H1 (cell line): ENCODE results near the gene CTDNEP1. TPM values are rescaled to one million over a fixed set of nuclear protein-coding genes. Genes with fewer than 3 reads are reported as not detected.

Source experiments
- CTCF ChIA-PET: fragments of 300-600 bp; sonication (Branson Sonifier 250); formaldehyde crosslinking; loops from one replicate; lab custom pipeline; 2021; ENCODE audit not compliant: partially characterized antibody; lab: Charles Lee
- POLR2A ChIA-PET: fragments of 300-600 bp; sonication (Branson Sonifier 250); formaldehyde crosslinking; loops from one replicate; lab custom pipeline; 2021; ENCODE audit warnings: inconsistent platforms; ENCODE audit not compliant: partially characterized antibody; lab: Charles Lee
- DNase-seq, 2 experiments: peaks; one replicate each; pipeline versions ENCODE4 v3.0.0 to v3.0.0-alpha.2; 2010 to 2022; ENCODE audit warnings: low spot score in 2 of 2, low read depth in 1 of 2, mixed read lengths in 1 of 2
- FAIRE-seq: peaks from 2 replicates; lab custom pipeline; 2011; peaks lifted over from hg19 to GRCh38; lab: Jason Lieb, UNC
- H2AFZ ChIP-seq: 2 replicates; pipeline ENCODE4 v1.8.1; 2012; ENCODE audit warnings: low read length, inconsistent platforms
- H2AK5ac ChIP-seq: 2 replicates; pipeline ENCODE4 v1.6.1; 2013; ENCODE audit warnings: low read depth, low read length
- H2BK120ac ChIP-seq: replicated peaks from 2 replicates; pipeline ENCODE3; 2013; ENCODE audit warnings: low read depth, low read length, inconsistent platforms
- H2BK12ac ChIP-seq: 2 replicates; pipeline ENCODE4 v1.6.1; 2013; ENCODE audit warnings: low read depth, low read length
- H2BK15ac ChIP-seq: 2 replicates; pipeline ENCODE4 v1.6.1; 2013; ENCODE audit warnings: low read length
- H2BK20ac ChIP-seq: 2 replicates; pipeline ENCODE4 v1.6.1; 2013; ENCODE audit warnings: low read length
- H2BK5ac ChIP-seq: 2 replicates; pipeline ENCODE4 v1.6.1; 2013; ENCODE audit warnings: low read depth, low read length
- H3K14ac ChIP-seq: 2 replicates; pipeline ENCODE4 v1.6.1; 2013; ENCODE audit warnings: inconsistent platforms; ENCODE audit not compliant: insufficient read length
- H3K18ac ChIP-seq: 2 replicates; pipeline ENCODE4 v1.6.1; 2013; ENCODE audit warnings: low read length; ENCODE audit errors: extremely low read depth
- H3K23ac ChIP-seq: 2 replicates; pipeline ENCODE4 v1.6.1; 2013; ENCODE audit warnings: inconsistent platforms; ENCODE audit not compliant: insufficient read length
- H3K23me2 ChIP-seq: 2 replicates; pipeline ENCODE4 v1.6.1; 2013; ENCODE audit warnings: low read depth, low read length
- H3K27ac ChIP-seq: 2 replicates; pipeline ENCODE4 v1.6.1; 2011; ENCODE audit warnings: low read depth, low read length, inconsistent platforms
- H3K27me3 ChIP-seq, 4 experiments: replicated peaks in 1 of 4; 1 replicate in 1 of 4; 2 replicates in 3 of 4; pipeline versions ENCODE4 v1.6.1 to v1.8.1; 2011 to 2013; ENCODE audit warnings: low read length in 3 of 4, mild to moderate bottlenecking in 3 of 4, inconsistent platforms in 2 of 4, mixed read lengths in 2 of 4, moderate library complexity in 1 of 4; ENCODE audit not compliant: control insufficient read depth in 3 of 4, insufficient read depth in 3 of 4; ENCODE audit errors: extremely low read depth in 1 of 4
- H3K36me3 ChIP-seq, 4 experiments: 2 replicates each; pipeline versions ENCODE4 v1.6.1 to v1.8.1; 2011 to 2013; ENCODE audit warnings: mild to moderate bottlenecking in 4 of 4, low read length in 3 of 4, moderate library complexity in 2 of 4, control low read depth in 1 of 4, inconsistent platforms in 1 of 4; ENCODE audit not compliant: insufficient read depth in 4 of 4, control insufficient read depth in 2 of 4
- H3K4ac ChIP-seq: replicated peaks from 2 replicates; pipeline ENCODE3; 2013; ENCODE audit warnings: low read length, low read depth, mixed read lengths, inconsistent platforms; ENCODE audit not compliant: insufficient read length
- H3K4me1 ChIP-seq, 4 experiments: replicated peaks in 1 of 4; 1 replicate in 1 of 4; 2 replicates in 3 of 4; pipeline versions ENCODE4 v1.6.1 to v1.8.1; 2011 to 2013; ENCODE audit warnings: low read length in 3 of 4, inconsistent platforms in 2 of 4, mixed read lengths in 1 of 4; ENCODE audit not compliant: insufficient read depth in 4 of 4, control insufficient read depth in 3 of 4
- H3K4me2 ChIP-seq, 2 experiments: 2 replicates each; pipeline versions ENCODE4 v1.6.1 to v1.8.1; 2011 to 2013; ENCODE audit warnings: low read depth in 2 of 2, low read length in 2 of 2, control low read depth in 1 of 2, inconsistent platforms in 1 of 2, mild to moderate bottlenecking in 1 of 2; ENCODE audit not compliant: insufficient read depth in 1 of 2
- H3K4me3 ChIP-seq, 4 experiments: fragments of 200-600, 300-600 bp in 1 of 4; sonication (generic), shearing (Covaris generic), sonication (Bioruptor Twin) in 1 of 4; 2 replicates each; pipeline versions ENCODE4 v1.5.1 to v1.8.1; 2011 to 2016; ENCODE audit warnings: low read length in 4 of 4, low read depth in 3 of 4, control low read depth in 2 of 4, inconsistent platforms in 2 of 4, mild to moderate bottlenecking in 2 of 4, mixed read lengths in 1 of 4, moderate library complexity in 1 of 4; ENCODE audit not compliant: insufficient read depth in 2 of 4; ENCODE audit errors: extremely low read depth in 1 of 4
- H3K56ac ChIP-seq: replicated peaks from 2 replicates; pipeline ENCODE3; 2013; ENCODE audit warnings: low read depth, mild to moderate bottlenecking, mixed read lengths, low read length, inconsistent platforms; ENCODE audit not compliant: insufficient read length
- H3K79me1 ChIP-seq: 2 replicates; pipeline ENCODE4 v1.6.1; 2013; ENCODE audit warnings: low read depth, low read length, control low read depth
- H3K79me2 ChIP-seq, 2 experiments: 2 replicates each; pipeline versions ENCODE4 v1.6.1 to v1.8.1; 2012 to 2013; ENCODE audit warnings: low read length in 2 of 2, mild to moderate bottlenecking in 2 of 2, inconsistent platforms in 1 of 2; ENCODE audit not compliant: insufficient read depth in 2 of 2, control insufficient read depth in 1 of 2
- H3K9ac ChIP-seq, 4 experiments: replicated peaks in 1 of 4; 1 replicate in 1 of 4; 2 replicates in 3 of 4; pipeline versions ENCODE4 v1.6.1 to v1.8.1; 2011 to 2013; ENCODE audit warnings: low read depth in 3 of 4, low read length in 3 of 4, control low read depth in 2 of 4, mild to moderate bottlenecking in 2 of 4, moderate library complexity in 2 of 4, inconsistent platforms in 1 of 4; ENCODE audit errors: extremely low read depth in 1 of 4
- H3K9me3 ChIP-seq, 2 experiments: 2 replicates each; pipeline versions ENCODE4 v1.6.1 to v1.8.1; 2012 to 2013; ENCODE audit warnings: mild to moderate bottlenecking in 2 of 2, moderate library complexity in 2 of 2, control low read depth in 1 of 2, inconsistent platforms in 1 of 2, low read depth in 1 of 2, low read length in 1 of 2, mixed read lengths in 1 of 2; ENCODE audit not compliant: insufficient read depth in 2 of 2
- H4K20me1 ChIP-seq, 2 experiments: replicated peaks in 1 of 2; 2 replicates each; pipeline versions ENCODE3 to v1.8.1; 2011 to 2013; ENCODE audit warnings: inconsistent platforms in 2 of 2, low read length in 2 of 2, mild to moderate bottlenecking in 1 of 2; ENCODE audit not compliant: insufficient read depth in 2 of 2, control insufficient read depth in 1 of 2
- H4K5ac ChIP-seq: 2 replicates; pipeline ENCODE4 v1.6.1; 2013; ENCODE audit warnings: low read length, low read depth, mixed read lengths, inconsistent platforms; ENCODE audit not compliant: insufficient read length
- H4K8ac ChIP-seq: 2 replicates; pipeline ENCODE4 v1.8.0; 2013; ENCODE audit warnings: mild to moderate bottlenecking, moderate library complexity, low read length, inconsistent platforms; ENCODE audit not compliant: insufficient read depth; ENCODE audit errors: extremely low read depth
- H4K91ac ChIP-seq: replicated peaks from 2 replicates; pipeline ENCODE3; 2013; ENCODE audit warnings: low read length, mixed read lengths, inconsistent platforms; ENCODE audit not compliant: insufficient read length
- CHD1 ChIP-seq: IDR thresholded peaks from 2 replicates; pipeline ENCODE4 v1.6.1; 2012; ENCODE audit warnings: low read depth, low read length, improper control_type of control experiment
- CREB1 ChIP-seq: IDR thresholded peaks from 2 replicates; pipeline ENCODE4 v1.6.1; 2012; ENCODE audit warnings: inconsistent platforms
- EP300 ChIP-seq, 2 experiments: IDR thresholded peaks; 1 replicate in 1 of 2; 2 replicates in 1 of 2; pipeline ENCODE4 v1.6.1; 2011 to 2012; ENCODE audit warnings: low read depth in 2 of 2, low read length in 2 of 2, mild to moderate bottlenecking in 2 of 2, borderline replicate concordance in 1 of 2, inconsistent platforms in 1 of 2, moderate library complexity in 1 of 2
- EZH2 ChIP-seq: fragments of 200-600 bp; sonication (generic); IDR thresholded peaks from 2 replicates; pipeline ENCODE4 v1.7.1; 2012; ENCODE audit warnings: low read depth, mild to moderate bottlenecking, moderate library complexity, low read length, inconsistent platforms; ENCODE audit not compliant: severe bottlenecking
- FOSL1 ChIP-seq: IDR thresholded peaks from 2 replicates; pipeline ENCODE4 v1.6.1; 2011; ENCODE audit warnings: mild to moderate bottlenecking, low read depth, low read length, moderate library complexity; ENCODE audit not compliant: insufficient read depth
- HDAC2 ChIP-seq, 2 experiments: fragments of 300-600 bp in 1 of 2; sonication (generic) in 1 of 2; IDR thresholded peaks; 2 replicates each; pipeline ENCODE4 v1.6.1; 2011 to 2012; ENCODE audit warnings: low read depth in 2 of 2, low read length in 2 of 2, mild to moderate bottlenecking in 2 of 2, moderate library complexity in 2 of 2, borderline replicate concordance in 1 of 2, inconsistent platforms in 1 of 2
- KDM4A ChIP-seq: IDR thresholded peaks from one replicate; pipeline ENCODE4 v1.7.1; 2012; ENCODE audit warnings: low read depth, mild to moderate bottlenecking, moderate library complexity, low read length, inconsistent platforms; ENCODE audit not compliant: severe bottlenecking
- POU5F1 ChIP-seq: IDR thresholded peaks from 2 replicates; pipeline ENCODE4 v1.6.1; 2011; ENCODE audit warnings: low read depth, mild to moderate bottlenecking, low read length, moderate library complexity
- RXRA ChIP-seq: IDR thresholded peaks from 2 replicates; pipeline ENCODE4 v1.6.1; 2011; ENCODE audit warnings: low read depth, mild to moderate bottlenecking, low read length, moderate library complexity; ENCODE audit not compliant: insufficient read depth
- SP4 ChIP-seq: IDR thresholded peaks from 2 replicates; pipeline ENCODE4 v1.6.1; 2012; ENCODE audit warnings: low read length, inconsistent platforms
- TAF1 ChIP-seq: IDR thresholded peaks from 2 replicates; pipeline ENCODE4 v1.6.1; 2011; ENCODE audit warnings: mild to moderate bottlenecking, low read depth, low read length
- TCF12 ChIP-seq: IDR thresholded peaks from 2 replicates; pipeline ENCODE4 v1.6.1; 2011; ENCODE audit warnings: low read depth, mild to moderate bottlenecking, low read length
- WGBS, 2 experiments: shearing (Covaris generic) in 1 of 2; methylation state at CpG; one replicate each; pipeline versions ENCODE4 v1.1.6 to v1.1.7; 2013 to 2015; ENCODE audit warnings: low lambda C conversion rate in 2 of 2, mixed read lengths in 2 of 2, inconsistent platforms in 1 of 2, low coverage in 1 of 2, missing lambda C conversion rate in 1 of 2; ENCODE audit not compliant: insufficient replicate concordance in 2 of 2, insufficient coverage in 1 of 2, insufficient read length in 1 of 2; ENCODE audit errors: extremely low coverage in 1 of 2, missing lambda C conversion rate in 1 of 2; 5-methylcytosine and 5-hydroxymethylcytosine counted together
- polyA plus RNA-seq, 7 experiments: library from polyadenylated mRNA; depleted of rRNA in 3 of 7; stranded (reverse) in 5 of 7; unstranded in 2 of 7; fragments of >200 nt in 5 of 7; fragments of 200-250 nt in 2 of 7; gene quantifications; 1 replicate in 5 of 7; 2 replicates in 1 of 7; 4 replicates in 1 of 7; pipeline versions ENCODE4 v1.2.1 to v1.2.3, GENCODE V29; 2011 to 2013; ENCODE audit warnings: missing spikeins in 2 of 7, mixed read lengths in 2 of 7
- total RNA-seq: library from RNA; stranded (reverse); fragmentation: NEBNext Ultra II Directional; extraction: Animal tissue kit (Norgen Biotek cat#: 25700); gene quantifications from 2 replicates; pipeline ENCODE4 v1.2.1, GENCODE V29; 2021

CTDNEP1 gene
- total and polyA plus RNA-seq, 2 of the 8 experiments (the other 6 are each of a cell fraction or from before 2014, with no cell fraction given) = 114 to 123 TPM

- H2BK15ac ChIP-seq = peak overlapping the region; percentile 29; the same call in 1 of the 2 replicates
- DNase-seq (peak; percentile 87 to 97), FAIRE-seq (peak; percentile 97)
- H3K79me1 ChIP-seq = no peaks in the 10 kb centered on the region
- H3K4me3 ChIP-seq = peak overlapping the region; percentile 14 to 77 (median 61); a peak in 7 of 8 replicates
- POLR2A ChIA-PET = interaction anchor here (0.7 to 7.7 kb wide), 19 partner anchors 10 to 303 kb away, joined by 3 to 94 read pairs (median 5); partner anchors contain the start of genes ACADVL, CLDN7, DLG4 and GABARAP
- peaks cover 11% of the 10 kb centered on the region for H3K23me2 ChIP-seq
- no peaks in the 10 kb centered on the region for H3K9me3 ChIP-seq
- H2BK12ac ChIP-seq = no peak overlapping the region
- H2BK5ac ChIP-seq = peak overlapping the region; percentile 18; the same call in 1 of the 2 replicates
- no peak overlapping the region for H3K56ac ChIP-seq
- H4K8ac ChIP-seq = no peak overlapping the region
- peaks cover 0 to 13% (median 7%) of the 10 kb centered on the region in 4 experiments; a peak in 6 of 7 replicates for H3K27me3 ChIP-seq
- peaks cover 0 to 7% of the 10 kb centered on the region in 2 experiments for H4K20me1 ChIP-seq
- H3K27ac ChIP-seq = no peak overlapping the region
- no peak overlapping the region for H2AK5ac ChIP-seq
- H3K4ac ChIP-seq = no peak overlapping the region
- H3K4me1 ChIP-seq = peaks cover 0 to 20% (median 8%) of the 10 kb centered on the region in 4 experiments; a peak in 5 of 7 replicates
- no peaks in the 10 kb centered on the region for H3K79me2 ChIP-seq
- H4K5ac ChIP-seq = no peak overlapping the region
- no peak overlapping the region for H4K91ac ChIP-seq
- CTCF ChIA-PET = interaction anchor here (0.6 to 4.8 kb wide), 26 partner anchors 10 to 280 kb away, joined by 3 to 46 read pairs (median 4); partner anchors contain the start of genes ACAP1, CLDN7, GABARAP and GPS2
- no peak overlapping the region for H2BK20ac ChIP-seq
- H3K36me3 ChIP-seq = peaks cover 0 to 6% (median 0%) of the 10 kb centered on the region in 4 experiments; a peak in 2 of 8 replicates
- no peak overlapping the region for H3K23ac ChIP-seq
- H3K18ac ChIP-seq = peak overlapping the region; percentile 75
- H3K14ac ChIP-seq = no peak overlapping the region
- WGBS, 2 experiments = 2% methylated on average over 29 of the region's 29 CpGs; no CpG with 5 or more reads in 1 of the 2 experiments
- H2BK120ac ChIP-seq = no peak overlapping the region
- H3K9ac ChIP-seq = peak overlapping the region in 2 of 4 experiments; percentile 49 to 59; a peak in 4 of 7 replicates
- H2AFZ ChIP-seq = peak overlapping the region; percentile 24; the same call in 1 of the 2 replicates
- H3K4me2 ChIP-seq = peak overlapping the region; percentile 45 to 99
- TF ChIP-seq EZH2 (no peak), TAF1 (peak; percentile 66; the same call in 1 of the 2 replicates), CREB1 (peak; percentile 71), EP300 (IDR thresholded peaks at IDR 0.05; ENCODE audit: borderline replicate concordance in 1 of 2, low read depth in 2 of 2, low read length in 2 of 2) (peak in 1 of 2 experiments; percentile 10; a peak in 1 of 3 replicates), POU5F1 (no peak), TCF12 (peak; percentile 38; the same call in 1 of the 2 replicates), FOSL1 (no peak), CHD1 (no peak), SP4 (peak; percentile 83), HDAC2 (IDR thresholded peaks at IDR 0.05; ENCODE audit: borderline replicate concordance in 1 of 2, low read depth in 2 of 2, low read length in 2 of 2) (peak; percentile 42 to 96; a peak in 2 of 4 replicates), RXRA (no peak), KDM4A (peak; percentile 45)
These were observed 29.1 kb upstream of the CTDNEP1 start for GRCh38 chr17:7280519-7281073.
